Mammary epithelial cell (primary cell): Measurements from ENCODE around the gene PCDHB6.
"Not testable (repeated sequence)": the region's sequence is repeated elsewhere in the genome, so short reads cannot be mapped to it uniquely, and the experiment has no call there.

Experiments used
- EZH2 ChIP-seq: IDR thresholded peaks from 2 replicates; pipeline ENCODE4 v1.6.1; 2012; ENCODE audit warnings: low read length, inconsistent platforms, borderline replicate concordance
- TF ChIP-seq, protein P1 (sequence below), 2 donors: IDR thresholded peaks in 1 of 2; conservative IDR thresholded peaks in 1 of 2; 2 replicates each; pipeline ENCODE4 v1.5.1; 2011 to 2012; ENCODE audit warnings: inconsistent platforms in 2 of 2, low read length in 2 of 2, mild to moderate bottlenecking in 2 of 2, control low read depth in 1 of 2, low read depth in 1 of 2; ENCODE audit not compliant: insufficient read depth in 1 of 2; ENCODE audit errors: extremely low read depth in 1 of 2

DNA sequence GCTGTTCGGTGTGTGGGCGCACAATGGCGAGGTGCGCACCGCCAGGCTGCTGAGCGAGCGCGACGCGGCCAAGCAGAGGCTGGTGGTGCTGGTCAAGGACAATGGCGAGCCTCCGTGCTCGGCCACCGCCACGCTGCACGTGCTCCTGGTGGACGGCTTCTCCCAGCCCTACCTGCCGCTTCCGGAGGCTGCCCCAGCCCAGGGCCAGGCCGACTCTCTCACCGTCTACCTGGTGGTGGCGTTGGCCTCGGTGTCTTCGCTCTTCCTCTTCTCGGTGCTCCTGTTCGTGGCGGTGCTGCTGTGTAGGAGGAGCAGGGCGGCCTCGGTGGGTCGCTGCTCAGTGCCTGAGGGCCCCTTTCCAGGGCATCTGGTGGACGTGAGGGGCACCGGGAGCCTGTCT is 30.0 kb downstream of the PCDHB6 start:
- TF ChIP-seq, protein P1, sequence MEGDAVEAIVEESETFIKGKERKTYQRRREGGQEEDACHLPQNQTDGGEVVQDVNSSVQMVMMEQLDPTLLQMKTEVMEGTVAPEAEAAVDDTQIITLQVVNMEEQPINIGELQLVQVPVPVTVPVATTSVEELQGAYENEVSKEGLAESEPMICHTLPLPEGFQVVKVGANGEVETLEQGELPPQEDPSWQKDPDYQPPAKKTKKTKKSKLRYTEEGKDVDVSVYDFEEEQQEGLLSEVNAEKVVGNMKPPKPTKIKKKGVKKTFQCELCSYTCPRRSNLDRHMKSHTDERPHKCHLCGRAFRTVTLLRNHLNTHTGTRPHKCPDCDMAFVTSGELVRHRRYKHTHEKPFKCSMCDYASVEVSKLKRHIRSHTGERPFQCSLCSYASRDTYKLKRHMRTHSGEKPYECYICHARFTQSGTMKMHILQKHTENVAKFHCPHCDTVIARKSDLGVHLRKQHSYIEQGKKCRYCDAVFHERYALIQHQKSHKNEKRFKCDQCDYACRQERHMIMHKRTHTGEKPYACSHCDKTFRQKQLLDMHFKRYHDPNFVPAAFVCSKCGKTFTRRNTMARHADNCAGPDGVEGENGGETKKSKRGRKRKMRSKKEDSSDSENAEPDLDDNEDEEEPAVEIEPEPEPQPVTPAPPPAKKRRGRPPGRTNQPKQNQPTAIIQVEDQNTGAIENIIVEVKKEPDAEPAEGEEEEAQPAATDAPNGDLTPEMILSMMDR (conservative IDR thresholded peaks at IDR 0.05 in 1 of 2, IDR thresholded peaks at IDR 0.05 in 1 of 2; ENCODE audit: extremely low read depth in 1 of 2, insufficient read depth in 1 of 2, low read depth in 1 of 2, low read length in 2 of 2): not testable (repeated sequence)
- not testable (repeated sequence) for TF ChIP-seq EZH2
